Stimulated activated CD4-positive, alpha-beta T cell treated with anti-CD3 and anti-CD28 coated beads, Interleukin-12 subunit alpha, Interleukin-12 subunit beta, amount 100 ng/mL, for 24 hours (primary cell): ENCODE data around the gene SPTA1.
"Not testable (repeated sequence)": the region's sequence is repeated elsewhere in the genome, so short reads cannot be mapped to it uniquely, and the experiment has no call there.

Experiments
- DNase-seq, 2 experiments: peaks; one replicate each; pipeline ENCODE4 v3.0.0-alpha.2; 2020; ENCODE audit warnings: low read depth in 2 of 2

SPTA1 gene

DNA sequence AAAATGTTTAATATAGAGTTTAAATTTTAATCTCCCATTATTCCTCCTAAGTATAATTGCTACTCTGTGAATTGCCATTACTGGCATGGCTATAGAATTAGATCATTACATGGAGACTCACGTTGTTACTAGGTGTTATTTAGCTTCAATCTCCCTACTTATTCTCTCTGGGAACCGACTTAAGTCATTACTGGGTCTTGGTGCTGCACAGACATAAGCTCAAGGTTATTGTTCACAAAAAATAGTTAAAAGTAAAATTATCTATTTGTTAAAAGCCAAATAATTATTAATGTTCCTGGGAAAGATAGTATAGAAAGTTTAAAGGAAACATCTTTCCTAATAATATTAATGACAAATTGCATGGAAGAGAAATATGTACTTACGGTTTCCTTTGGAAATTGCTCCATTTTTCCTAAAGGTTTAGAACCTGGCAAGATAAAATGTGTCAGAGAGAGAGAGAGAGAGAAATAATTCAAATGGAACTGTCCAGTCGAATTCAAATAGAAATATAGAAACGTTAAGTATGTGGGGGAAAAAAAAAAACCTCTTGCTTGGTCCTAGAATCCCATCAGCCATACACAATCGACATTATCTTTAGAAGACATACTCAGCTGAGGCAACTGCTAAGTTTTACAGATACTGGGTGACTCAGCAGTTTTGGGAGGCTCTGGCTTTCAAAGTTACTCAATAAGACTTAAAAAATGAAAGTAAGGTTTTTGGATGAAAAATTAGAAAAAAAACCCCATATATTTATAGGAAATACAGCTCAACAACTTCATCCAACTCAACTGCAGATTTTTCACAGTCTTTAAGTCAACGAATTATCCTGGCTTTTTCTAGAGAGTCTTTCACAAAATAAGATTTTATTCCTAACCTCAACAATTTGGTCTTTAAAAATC, at the start of gene SPTA1:
TSS of gene SPTA1 (minus strand) at position 605 of the 899 bp plus-strand sequence. CDS start at position 407, 198 bp downstream.
- DNase-seq, result no peak

DNA sequence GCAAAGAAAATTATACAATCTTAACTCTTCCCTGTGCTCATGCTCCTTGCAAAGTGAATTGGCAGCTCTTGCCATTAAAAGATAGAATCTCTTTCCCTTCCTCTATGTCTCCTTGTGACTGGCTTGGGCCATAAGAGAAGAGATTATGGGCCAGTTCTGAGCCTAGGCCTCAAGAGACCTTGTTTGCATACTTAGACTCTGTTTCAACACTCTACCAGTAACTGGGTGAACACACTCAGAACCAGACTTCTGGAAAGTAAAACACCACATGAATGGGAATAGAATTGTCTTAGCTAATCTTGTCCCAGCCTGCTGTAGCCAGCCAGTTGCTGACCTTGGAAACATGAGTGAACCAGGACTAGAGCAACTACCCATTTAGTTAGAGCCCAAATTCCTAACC, 49.3 kb upstream of the SPTA1 start:
- no peak for DNase-seq

DNA sequence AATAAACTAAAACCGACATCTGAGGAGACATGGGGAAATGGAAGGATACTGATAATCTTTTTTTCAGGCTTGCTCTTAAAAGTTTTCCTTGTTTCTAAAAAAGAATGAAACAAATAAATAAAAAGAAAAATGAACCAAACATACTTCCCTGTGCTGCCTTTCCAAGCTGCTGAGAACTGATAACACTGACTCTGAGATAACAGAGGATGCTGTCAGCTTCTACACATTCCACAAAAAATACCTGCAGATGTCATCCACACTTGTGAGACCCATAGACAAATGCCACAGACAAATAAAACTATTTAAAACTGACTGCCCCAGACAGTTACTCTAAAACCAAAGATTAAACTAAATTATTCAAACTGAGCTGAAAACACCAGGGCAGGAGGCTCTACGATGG, 46.0 kb upstream of the SPTA1 start:
- no peak for DNase-seq

DNA sequence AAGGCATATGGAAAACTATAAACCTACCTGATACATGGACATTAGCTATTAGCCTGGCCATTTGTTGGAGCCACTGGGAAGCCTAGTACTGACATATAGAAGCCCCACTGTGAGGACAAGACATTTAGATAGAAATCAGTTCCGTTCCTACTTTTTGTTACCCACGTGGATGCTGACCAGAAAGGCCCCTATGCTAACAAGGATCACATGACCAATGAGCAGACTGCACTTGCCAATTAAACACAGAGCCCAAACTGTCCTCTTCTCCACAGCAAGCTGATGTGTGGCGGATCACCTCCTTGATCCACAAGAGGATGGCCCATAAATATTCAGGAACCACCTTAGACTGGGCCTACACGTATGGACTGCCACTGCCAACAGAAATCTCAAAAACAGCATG, 45.2 kb upstream of the SPTA1 start:
- no peak for DNase-seq

DNA sequence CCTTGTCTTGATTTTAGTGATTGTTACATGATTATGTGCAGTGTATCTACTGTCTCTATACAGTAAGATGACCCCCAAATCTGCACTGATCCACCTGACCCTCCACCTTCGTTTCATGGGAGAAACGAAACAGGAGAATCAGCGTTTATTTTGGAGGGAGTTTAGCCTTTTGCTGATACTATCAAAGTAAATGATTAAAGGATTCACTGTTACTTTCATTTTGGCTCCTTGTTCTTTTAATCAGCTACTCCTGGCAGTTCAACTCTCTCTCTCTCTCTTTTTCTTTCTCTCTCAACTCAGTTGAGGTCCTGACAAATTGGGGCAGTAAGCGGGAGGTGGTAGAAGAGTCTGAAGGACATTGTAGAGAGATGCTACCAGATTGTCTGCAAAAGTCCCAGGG, 43.9 kb upstream of the SPTA1 start:
- DNase-seq, result no peak

- DNase-seq, result no peak
Measured at GRCh38 chr1:158728510-158729225, 42.2 kb upstream of the SPTA1 start.

DNA sequence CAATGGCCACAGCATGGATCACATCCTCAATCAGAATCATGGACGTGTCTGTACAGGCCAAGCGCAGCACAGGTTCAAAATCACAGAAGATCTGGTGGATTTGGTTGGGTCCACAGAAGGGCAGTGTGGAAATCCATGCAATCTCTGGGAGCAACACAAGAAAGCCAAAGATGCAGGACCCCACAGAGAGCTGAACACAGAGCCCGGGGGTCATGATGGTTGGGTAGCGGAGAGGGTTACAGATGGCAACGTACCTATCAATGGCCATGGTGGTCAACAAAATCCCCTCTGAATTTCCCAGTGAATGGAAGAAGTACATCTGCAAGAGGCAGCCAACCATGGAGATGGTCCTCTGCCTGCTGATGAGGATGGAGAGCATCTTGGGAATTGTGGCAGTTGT, 37.9 kb upstream of the SPTA1 start:
- DNase-seq, result no peak

DNA sequence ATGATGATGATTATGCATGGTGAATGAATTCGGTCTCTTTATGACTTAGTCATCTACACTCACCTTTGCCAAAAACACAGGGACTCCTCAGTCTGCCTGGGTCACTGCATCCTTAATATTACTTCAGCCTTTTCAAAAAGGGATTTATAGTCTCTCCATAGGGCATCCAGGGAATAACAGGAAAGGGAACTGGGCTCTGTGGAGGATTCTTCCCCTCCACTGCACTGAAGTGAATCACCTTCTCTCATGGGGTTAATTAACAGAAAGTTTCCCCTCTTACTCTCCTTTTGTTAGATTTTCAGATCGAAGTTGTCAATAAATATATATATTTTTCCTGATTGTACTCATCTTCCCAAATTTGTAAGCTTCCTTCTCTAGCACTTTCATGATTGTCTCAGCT, 34.1 kb upstream of the SPTA1 start, which contains the start of gene OR6K3:
TSS of gene OR6K3 (minus strand) at position 101 of the 400 bp plus-strand sequence. CDS start 2,605 bp downstream, outside the sequence.
- no peak for DNase-seq

DNA sequence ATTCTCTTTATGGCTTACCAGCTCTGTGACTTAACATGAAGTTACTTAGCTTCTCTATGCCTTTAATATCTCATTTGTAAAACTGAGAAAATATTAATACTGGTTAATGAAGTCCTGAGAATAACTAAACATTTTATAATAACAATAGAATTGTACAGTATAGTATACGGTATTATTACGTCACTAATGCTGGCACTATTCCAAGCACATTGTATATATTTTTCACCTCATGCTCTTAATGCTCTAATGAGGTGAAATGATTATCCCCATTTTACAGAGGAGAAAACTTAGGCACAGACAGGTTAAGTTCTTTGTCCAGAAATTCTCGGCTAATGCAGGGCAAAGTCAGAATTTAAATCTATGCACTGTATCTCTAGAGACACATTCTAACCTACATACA, 33.1 kb upstream of the SPTA1 start:
- no peak for DNase-seq

- DNase-seq, result no peak
Measured at GRCh38 chr1:158717344-158717743, 30.8 kb upstream of the SPTA1 start.

- no peak for DNase-seq
Measured at GRCh38 chr1:158716335-158716734, 29.8 kb upstream of the SPTA1 start.

DNA sequence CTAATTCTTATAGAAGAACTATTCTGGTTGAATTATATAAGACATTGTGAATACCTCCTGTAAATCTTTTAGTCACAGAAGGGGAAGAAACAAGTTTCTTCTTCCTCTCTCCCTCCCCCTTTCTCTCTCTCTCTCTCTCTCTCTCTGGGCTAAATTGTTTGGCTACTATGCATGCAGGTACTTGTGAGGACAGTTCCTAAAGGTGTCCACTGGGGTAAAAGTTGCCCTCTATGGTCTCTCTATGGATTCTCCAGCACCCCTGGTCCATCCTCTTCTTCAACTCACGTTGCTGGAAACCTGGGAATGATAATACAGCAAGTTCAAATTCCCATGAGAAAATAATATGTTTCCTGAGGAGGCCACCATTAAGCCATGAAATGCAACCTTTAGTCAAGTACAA, 28.2 kb upstream of the SPTA1 start:
- no peak for DNase-seq

DNA sequence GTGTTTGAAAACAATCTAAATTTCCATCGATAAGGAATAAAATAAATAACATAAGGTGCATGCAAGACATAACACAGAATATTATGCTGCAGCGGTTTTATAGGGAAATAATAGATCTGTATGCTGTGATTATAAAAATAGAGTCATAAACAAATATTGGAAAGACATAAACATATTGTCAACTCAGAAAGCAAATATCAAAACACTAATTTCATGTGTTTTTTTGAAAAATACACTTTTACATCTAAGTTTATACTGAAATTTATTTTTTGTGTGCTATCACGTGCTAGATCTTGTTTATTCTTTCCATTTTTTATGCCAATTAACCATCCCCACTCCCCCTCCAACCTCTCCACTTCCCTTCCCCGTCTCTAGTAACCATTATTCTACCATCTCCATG, 24.6 kb upstream of the SPTA1 start:
- DNase-seq, result no peak

- DNase-seq, result no peak
Measured at GRCh38 chr1:158706096-158706495, 19.6 kb upstream of the SPTA1 start.

DNA sequence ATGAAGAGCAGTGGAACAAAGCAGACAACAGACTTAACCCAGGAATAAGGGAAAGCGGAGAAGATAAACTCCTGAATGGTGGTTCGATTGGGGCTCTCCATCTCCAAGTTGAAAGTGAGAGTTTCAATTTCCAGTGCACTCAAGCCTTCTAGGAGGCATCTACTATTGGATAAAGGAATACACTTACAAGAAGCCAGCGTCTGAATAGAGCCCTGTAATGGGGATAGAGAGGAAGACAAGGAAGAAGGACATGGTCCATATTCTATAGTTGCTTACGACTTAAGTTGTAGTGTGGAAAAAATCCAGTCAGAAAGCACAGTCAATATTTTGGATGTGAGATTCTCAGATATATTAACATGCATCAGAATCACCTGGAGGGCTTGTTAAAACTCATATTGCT, 14.0 kb upstream of the SPTA1 start, which contains the start of gene OR6K2:
TSS of gene OR6K2 (minus strand) at position 101 of the 400 bp plus-strand sequence. CDS start at position 101, 0 bp downstream.
- DNase-seq, result no peak

DNA sequence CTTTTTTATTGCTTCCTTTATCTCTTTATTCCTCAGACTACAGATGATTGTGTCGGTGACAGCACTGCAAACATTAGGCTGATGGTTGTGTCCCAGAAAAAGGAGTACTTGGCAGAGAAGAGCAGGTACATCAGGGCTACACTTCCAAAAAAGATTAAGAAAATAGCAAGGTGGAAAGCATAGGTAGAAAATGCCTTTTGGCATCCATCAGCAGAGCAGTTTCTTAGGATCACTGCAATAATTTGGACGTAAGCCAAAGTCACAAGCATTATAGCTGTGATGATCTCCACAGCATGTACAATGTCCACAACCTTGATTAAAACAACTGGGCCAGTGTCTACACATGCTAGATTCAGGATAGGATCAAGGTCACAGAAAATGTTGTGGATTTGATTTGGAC, 8.1 kb upstream of the SPTA1 start:
- no peak for DNase-seq

GRCh38 chr1:158692356-158692755, 5.8 kb upstream of the SPTA1 start:
- no peak for DNase-seq

GRCh38 chr1:158691907-158692306, 5.4 kb upstream of the SPTA1 start:
- no peak for DNase-seq

DNA sequence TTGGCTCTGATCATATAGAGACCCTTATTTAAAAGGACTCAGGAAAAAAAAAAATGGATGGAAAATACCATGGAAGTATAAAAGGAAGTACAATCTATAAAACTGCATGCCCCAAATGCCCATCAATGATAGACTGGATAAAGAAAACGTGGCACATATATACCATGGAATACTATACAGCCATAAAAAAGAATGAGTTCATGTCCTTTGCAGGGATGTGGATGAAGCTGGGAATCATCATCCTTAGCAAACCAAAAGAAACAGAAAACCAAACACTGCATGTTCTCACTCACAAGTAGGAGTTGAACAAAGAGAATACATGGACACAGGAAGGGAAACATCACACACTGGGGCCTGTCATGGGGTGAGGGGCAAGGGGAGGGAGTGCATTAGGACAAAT, 4.6 kb upstream of the SPTA1 start:
- not testable (repeated sequence) for DNase-seq

DNA sequence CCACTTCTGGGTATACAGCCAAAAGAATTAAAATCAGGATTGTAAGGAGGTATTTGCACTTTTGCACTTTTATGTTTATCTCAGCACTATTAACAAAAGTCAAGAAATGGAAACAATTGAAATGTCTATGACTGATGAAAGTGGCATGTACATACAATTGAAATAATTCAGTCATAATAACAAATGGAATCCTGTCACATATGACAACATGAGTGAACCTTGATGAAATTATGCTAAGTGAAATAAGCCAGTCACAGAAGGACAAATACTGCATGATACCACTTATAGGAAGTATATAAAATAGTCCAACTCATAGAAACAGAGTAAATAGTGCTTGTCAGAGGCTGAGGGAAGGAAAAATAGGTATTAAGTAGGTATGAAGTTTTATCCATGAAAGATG, 3.4 kb upstream of the SPTA1 start:
- DNase-seq, result no peak

- no peak for DNase-seq
Measured at GRCh38 chr1:158689110-158689509, 2.6 kb upstream of the SPTA1 start.

- DNase-seq, result not testable (repeated sequence)
Measured at GRCh38 chr1:158688343-158688742, 1.8 kb upstream of the SPTA1 start.

GRCh38 chr1:158687037-158687436, 522 bp upstream of the SPTA1 start:
- DNase-seq, result no peak
